Kidney epithelial cell (primary cell): ENCODE results near the gene ANKRD52. TPM values are rescaled to one million over a fixed set of nuclear protein-coding genes. Genes with fewer than 3 reads are reported as not detected.
A peak's percentile ranks its signal among the peaks of the same experiment; 100 is the strongest.
"Not testable (repeated sequence)": the region's sequence is repeated elsewhere in the genome, so short reads cannot be mapped to it uniquely, and the experiment has no call there.

ENCODE experiments used
- DNase-seq: peaks from one replicate; pipeline ENCODE4 v3.0.0-alpha.2; 2010; ENCODE audit warnings: low read depth
- H3K27me3 ChIP-seq: 2 replicates; pipeline ENCODE4 v1.6.0; 2011; ENCODE audit warnings: low read length; ENCODE audit not compliant: control insufficient read depth, insufficient read depth
- H3K36me3 ChIP-seq: 2 replicates; pipeline ENCODE4 v1.5.1; 2011; ENCODE audit warnings: low read length; ENCODE audit not compliant: control insufficient read depth, insufficient read depth
- H3K4me3 ChIP-seq: 2 replicates; pipeline ENCODE4 v1.5.1; 2011; ENCODE audit warnings: low read depth, mild to moderate bottlenecking, control low read depth, low read length
- CTCF ChIP-seq: IDR thresholded peaks from 2 replicates; pipeline ENCODE4 v1.5.1; 2011; ENCODE audit warnings: mild to moderate bottlenecking, moderate library complexity, low read length, control low read depth, inconsistent platforms; ENCODE audit not compliant: insufficient read depth, poor library complexity, severe bottlenecking
- total RNA-seq: library from RNA; depleted of rRNA; stranded (reverse); fragments of >200 nt; gene quantifications from 2 replicates; pipeline ENCODE4 v1.2.3, GENCODE V29; 2015

Gene ANKRD52
- total RNA-seq, 1 donor from 2014 or later = 38.8 TPM

GRCh38 chr12:56282030-56282429, 23.8 kb upstream of the ANKRD52 start:
- H3K27me3 ChIP-seq = no peaks in the 10 kb centered on the region
- TF ChIP-seq CTCF = no peak
- H3K36me3 ChIP-seq = peaks cover 5% of the 10 kb centered on the region
- H3K4me3 ChIP-seq = no peak overlapping the region
- DNase-seq = no peak

GRCh38 chr12:56280849-56281248, 22.7 kb upstream of the ANKRD52 start:
- TF ChIP-seq CTCF = no peak
- no peak for DNase-seq
- Histone ChIP-seq H3K36me3 (peaks cover 5% of the 10 kb centered on the region), H3K4me3 (no peak overlapping the region), H3K27me3 (no peaks in the 10 kb centered on the region)

GRCh38 chr12:56278905-56279304, 20.7 kb upstream of the ANKRD52 start:
- DNase-seq = no peak
- H3K27me3 ChIP-seq = no peaks in the 10 kb centered on the region
- H3K36me3 ChIP-seq = peaks cover 4% of the 10 kb centered on the region
- H3K4me3 ChIP-seq = no peak overlapping the region
- no peak for TF ChIP-seq CTCF

- Histone ChIP-seq H3K4me3 (no peak overlapping the region), H3K36me3 (peaks cover 1% of the 10 kb centered on the region), H3K27me3 (no peaks in the 10 kb centered on the region)
- DNase-seq = no peak
- no peak for TF ChIP-seq CTCF
Observed at GRCh38 chr12:56274299-56274698, 16.1 kb upstream of the ANKRD52 start.

GRCh38 chr12:56272468-56272867, 14.3 kb upstream of the ANKRD52 start:
- H3K27me3 ChIP-seq, DNase-seq, H3K36me3 ChIP-seq, H3K4me3 ChIP-seq: not testable (repeated sequence)

GRCh38 chr12:56271031-56271430, 12.8 kb upstream of the ANKRD52 start:
- H3K27me3 ChIP-seq = no peaks in the 10 kb centered on the region
- TF ChIP-seq CTCF = peak; percentile 55
- peaks cover 1% of the 10 kb centered on the region for H3K36me3 ChIP-seq
- no peak for DNase-seq
- H3K4me3 ChIP-seq = no peak overlapping the region
